Tibial nerve (tissue), 3 donors: ENCODE results near the gene MAP4K4.

Source experiments
- CTCF ChIP-seq, 5 experiments: fragments of 200-600 bp in 3 of 5; fragments of 450-650 bp in 2 of 5; sonication (generic) in 3 of 5; IDR thresholded peaks; one replicate each; pipeline ENCODE4 v1.5.1; 2016 to 2019; ENCODE audit warnings: antibody characterized with exemption in 5 of 5, mild to moderate bottlenecking in 3 of 5, moderate library complexity in 2 of 5
- POLR2A ChIP-seq, 2 donors: fragments of 450-650 bp; IDR thresholded peaks; one replicate each; pipeline ENCODE4 v1.6.1; 2017; ENCODE audit warnings: antibody characterized with exemption in 2 of 2, mild to moderate bottlenecking in 2 of 2, moderate library complexity in 2 of 2

- TF ChIP-seq CTCF (IDR thresholded peaks at IDR 0.05) (no peak), POLR2A (IDR thresholded peaks at IDR 0.05) (no peak)
Measured at GRCh38 chr2:101698844-101699754, 1.6 kb downstream of the MAP4K4 start.
